ENCODE data around the gene RARB.
A peak's percentile ranks its signal among the peaks of the same experiment; 100 is the strongest.

Gene RARB

DNA sequence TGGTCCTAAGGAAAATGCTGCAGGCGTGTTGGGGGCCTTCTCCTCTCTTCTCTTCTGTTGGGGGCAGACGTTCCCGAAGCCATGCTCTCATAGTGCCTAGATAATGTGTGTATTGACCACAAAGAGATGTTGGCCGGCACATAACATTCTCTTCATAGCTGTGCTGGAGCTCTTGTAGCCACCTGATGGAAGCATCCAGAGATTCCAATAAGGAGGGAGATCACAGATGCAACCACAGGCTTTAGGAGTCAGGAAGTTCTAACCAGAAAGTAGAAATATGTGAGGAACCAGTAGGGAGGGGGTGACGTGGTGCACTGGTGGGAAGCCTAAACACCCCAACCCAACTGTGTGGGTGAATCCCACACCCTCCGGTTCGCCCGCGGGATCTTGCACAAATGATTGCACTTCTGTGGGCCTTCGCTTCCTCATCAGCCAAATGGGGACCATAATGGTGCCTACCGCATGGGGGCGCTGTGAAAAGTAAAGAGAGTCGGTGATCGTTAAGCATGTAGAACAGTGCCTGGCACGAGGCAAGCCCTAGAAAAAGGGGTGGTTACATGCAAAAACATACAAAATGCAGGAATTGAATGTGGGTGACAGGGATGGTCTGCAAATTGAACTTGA is 148.9 kb downstream of the RARB start:
- DNase-seq (ENCODE audit: low read depth, low spot score), result no peak

DNA sequence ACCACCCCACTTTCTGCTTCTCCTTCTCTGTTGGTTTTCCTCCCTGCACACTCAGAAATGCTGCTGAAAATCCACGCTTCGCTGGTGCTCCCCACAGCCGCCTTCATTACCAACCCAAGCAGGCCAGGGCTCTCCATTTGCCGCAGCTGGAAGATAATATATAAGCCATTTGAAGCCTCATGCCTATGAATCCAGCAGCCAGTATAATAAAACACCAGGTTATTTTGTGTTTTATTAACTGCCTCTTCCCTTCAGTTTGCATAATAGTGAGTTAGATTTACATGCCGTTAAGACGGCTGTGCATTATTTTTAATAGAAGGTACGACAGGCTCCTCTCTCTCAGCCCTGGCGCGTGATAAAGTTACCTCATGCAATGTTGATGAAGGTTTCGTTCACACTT is 150.0 kb downstream of the RARB start:
- DNase-seq (ENCODE audit: low read depth, low spot score), result no peak

DNA sequence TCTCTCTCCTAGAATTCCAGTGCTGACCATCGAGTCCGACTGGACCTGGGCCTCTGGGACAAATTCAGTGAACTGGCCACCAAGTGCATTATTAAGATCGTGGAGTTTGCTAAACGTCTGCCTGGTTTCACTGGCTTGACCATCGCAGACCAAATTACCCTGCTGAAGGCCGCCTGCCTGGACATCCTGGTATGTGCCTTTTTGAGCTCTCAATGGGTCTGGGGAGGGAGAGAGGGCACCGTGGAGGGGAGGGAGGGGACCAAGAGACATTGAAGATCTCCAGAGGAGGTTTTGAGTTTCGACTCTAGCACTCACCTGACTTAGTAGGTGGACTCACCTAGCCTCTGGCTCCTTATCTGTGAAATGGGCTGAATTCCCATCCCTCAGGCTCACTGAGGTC is 152.5 kb downstream of the RARB start:
- no peak for DNase-seq (ENCODE audit: low read depth, low spot score)

DNA sequence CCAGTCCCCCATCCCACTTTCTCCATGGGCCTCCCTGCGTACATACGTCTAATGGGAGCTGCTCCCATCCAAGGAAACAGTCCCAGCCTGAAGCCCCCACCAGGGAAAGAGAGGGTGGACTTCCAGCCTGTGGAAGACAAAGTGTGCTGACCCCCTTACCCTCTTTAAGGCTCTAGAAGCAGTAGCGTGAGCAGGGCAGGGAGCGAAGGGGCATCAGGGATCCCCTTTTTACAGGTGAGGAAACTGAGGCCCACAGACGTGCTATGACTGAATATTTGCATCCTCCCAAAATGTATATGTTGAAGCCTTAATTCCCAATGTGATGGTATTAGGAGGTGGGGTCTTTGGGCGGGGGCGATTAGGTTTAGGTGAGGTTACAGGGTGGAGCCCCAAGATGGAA is 153.3 kb downstream of the RARB start:
- no peak for DNase-seq (ENCODE audit: low read depth, low spot score)

DNA sequence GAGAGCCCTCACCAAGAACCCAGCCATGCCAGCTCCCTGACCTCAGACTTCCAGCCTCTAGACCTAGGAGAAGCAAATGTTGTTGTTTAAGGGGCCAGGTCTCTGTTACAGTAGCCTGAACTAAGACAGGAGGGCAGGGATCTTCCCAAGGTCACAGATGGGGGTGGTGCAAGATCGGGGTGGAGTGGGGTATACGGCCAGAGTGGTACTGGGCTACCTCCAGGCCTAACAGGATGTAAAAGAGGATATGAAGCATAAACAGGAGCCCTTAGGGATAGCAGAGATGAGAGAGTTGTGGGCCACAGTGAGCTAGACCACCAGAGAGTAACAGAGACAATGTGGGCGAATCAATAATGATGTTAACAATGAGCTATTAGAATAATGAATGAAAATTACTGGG is 153.8 kb downstream of the RARB start:
- DNase-seq (ENCODE audit: low read depth, low spot score), result no peak

DNA sequence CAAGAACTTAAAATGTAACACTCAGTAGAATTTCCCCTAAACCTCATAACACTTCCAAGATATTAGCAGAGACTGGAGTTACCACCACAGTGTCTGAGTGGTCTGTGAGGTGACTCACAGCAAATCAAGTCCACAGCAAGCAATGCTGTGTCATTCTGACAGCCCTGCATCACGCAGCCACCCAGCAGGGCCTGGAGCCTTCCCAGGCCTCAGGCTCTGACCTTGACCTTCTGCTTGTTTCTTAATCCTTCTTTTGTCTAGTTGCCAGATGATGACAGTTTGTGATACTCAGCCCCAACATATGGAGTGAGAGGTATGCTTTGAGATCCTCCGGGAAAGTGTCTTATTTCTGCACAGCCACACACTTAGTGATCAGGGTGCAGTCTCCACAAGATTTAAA is 154.2 kb downstream of the RARB start:
- DNase-seq (ENCODE audit: low read depth, low spot score), result peak; percentile 87

DNA sequence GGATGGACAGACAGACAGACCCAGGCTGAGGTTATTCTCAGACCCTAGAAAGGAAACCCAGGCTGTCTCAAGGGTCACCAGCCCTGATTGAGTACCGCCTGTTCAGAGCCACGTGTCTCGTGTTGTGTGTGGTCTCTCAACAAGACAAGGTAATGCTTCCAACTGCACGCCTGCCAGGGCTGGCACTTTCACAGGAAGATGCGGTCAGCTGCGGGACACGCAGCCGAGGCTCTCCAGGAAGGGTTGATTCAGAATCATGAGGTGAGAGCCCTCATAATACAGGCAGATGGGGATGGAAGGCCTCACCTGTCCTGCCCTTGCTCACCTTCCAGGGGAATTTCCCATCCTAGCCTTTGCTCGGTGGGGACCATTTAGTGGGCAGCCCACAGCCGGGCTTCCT is 155.3 kb downstream of the RARB start:
- DNase-seq (ENCODE audit: low read depth, low spot score), result no peak

DNA sequence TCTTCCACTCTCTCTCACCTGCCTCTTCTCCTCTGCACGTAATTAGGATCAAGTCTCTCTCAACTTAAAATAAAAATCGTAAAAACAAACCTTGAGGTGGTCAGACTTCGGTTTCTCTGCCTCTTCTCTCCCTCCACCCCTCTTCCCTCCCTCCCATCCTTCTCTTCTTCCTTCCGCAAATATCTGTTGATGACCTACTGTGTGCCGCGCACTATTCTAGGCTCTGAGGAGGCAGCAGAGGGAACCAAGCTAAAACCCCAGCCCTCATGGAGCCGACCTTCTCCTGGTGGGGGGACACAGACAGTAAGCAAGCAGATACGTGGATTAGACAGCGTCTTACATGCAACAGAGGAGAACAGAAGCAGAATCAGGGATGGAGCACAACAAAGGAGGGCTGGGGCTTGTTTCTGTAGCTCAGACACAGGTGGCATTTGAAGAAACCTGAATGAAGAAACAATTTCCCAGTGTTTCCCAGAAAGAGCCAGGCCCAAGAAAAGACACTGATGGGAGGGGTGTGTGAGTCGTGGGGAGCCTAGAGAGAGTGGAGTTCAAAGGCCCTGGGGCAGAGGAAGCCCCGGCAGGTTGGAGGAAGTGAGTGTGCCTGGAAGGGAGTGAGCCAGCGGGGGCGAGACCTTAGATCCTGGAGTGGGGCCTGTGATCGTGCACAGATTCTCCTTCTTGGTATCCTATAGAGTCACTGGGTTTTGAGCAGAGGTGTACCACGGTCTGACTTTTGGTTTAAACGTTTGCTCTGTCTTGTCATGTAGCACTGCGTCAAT is 156.1 kb downstream of the RARB start:
- DNase-seq (ENCODE audit: low read depth, low spot score), result no peak

DNA sequence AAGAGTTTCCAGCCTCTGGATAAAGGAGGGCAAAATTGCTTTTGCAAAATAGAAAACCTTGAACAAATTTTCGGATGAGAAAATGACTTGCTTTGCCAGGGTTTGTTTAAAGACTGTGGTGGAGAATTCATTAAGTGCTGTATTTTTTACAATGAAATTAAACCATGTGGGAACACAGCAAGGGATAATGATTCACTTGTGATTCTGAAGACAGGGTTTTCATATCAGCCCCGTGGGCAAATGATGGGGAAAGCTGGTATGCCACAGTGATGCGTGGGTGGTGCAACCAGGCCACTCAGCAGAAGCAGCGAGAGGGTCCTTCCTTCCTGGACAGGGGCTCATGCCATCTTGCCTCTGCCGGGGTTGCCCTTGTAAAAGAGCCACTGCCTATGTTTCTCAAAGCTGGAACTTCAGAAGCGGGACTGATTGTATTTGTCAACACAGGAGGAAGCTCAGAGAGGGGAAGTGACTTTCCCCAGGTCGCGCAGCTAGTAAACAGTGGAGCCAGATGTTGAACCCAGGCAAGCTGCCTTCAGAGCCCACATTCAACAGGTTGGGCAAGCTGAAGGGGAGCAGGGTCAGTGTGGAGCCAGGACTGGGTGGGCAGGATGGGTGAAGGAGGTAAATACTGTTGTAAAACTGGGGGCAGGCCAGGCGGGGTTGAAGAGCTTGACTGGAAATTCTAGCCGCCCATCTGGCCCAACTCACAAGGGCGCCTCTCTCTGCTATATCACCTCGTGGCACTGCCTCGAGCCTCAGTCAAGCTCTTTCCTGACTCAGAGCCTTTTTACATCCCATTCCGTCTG is 157.5 kb downstream of the RARB start:
- DNase-seq (ENCODE audit: low read depth, low spot score), result no peak

DNA sequence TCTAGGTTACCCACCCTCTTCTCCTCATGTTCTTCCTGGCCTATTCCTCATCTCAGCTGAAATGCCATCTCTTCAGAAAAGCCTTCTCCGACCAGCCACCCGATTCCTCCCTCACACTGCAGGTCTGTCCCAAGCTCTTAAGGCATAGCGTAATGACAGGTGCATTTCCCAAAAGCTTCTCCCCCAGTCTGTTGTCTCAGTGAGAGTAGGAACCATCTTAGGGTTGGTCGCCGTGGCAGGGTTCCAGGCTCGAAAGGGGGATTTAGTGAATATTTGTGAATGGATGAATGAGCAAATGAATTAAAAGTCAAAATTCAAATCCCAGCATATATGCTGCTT is 158.1 kb downstream of the RARB start:
- no peak for DNase-seq (ENCODE audit: low read depth, low spot score)

DNA sequence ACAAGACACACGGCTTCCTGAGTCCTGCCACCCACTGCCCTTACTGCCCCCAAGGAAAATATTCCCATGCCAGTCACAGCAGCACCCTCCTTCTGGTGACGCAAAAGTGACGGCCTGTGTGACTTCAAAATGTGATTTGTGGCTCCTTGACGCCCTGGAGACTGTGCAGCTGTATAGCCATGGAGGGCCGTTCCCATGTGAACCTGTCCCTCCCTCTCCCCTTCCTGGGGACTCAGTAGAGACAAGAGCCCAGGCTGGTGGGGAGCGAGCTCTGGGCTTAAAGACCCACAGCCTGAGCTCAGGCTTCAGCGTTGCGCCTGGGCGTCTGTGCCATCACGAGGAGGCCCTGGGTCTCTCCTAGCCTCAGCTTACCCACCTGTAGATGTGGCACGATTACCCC is 158.5 kb downstream of the RARB start:
- DNase-seq (ENCODE audit: low read depth, low spot score), result no peak

DNA sequence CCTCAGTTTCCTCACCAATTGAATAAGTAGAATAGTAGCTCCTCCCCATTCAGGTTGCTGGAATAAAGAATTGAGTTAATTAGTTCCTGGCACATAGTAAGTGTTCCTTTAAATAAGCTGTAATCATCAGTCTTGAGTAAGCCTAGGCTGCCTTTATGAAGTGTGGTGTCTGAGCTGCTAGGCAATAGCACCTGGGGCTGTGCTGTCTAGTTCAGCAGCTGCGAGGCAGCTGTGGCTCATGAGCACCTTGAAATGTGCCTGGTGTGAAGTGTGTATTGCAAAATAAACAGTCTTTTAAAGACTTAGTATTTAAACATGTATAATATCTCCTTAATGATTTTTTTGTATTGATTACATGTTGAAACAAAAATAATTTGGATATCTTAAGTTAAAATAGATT is 159.0 kb downstream of the RARB start:
- DNase-seq (ENCODE audit: low read depth, low spot score), result no peak

DNA sequence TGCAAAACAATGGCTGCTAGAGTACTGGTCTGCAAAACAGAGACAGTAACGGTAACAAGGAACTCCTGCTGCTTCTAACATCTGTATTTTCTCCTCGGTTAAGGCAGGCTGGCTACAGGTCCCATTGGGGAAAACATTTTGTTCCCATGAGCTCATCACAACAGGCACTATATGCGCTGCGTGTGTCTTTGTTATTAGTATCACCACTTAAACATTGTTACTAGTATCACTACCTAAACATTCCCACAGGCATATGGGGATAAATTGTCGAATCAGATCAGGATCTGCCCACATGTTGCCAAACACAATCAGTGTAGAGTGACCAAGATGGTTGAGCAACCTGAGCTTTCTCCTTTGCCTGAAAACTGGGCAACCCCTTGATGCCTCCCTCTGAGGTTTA is 159.5 kb downstream of the RARB start:
- peak; percentile 90 for DNase-seq (ENCODE audit: low read depth, low spot score)

DNA sequence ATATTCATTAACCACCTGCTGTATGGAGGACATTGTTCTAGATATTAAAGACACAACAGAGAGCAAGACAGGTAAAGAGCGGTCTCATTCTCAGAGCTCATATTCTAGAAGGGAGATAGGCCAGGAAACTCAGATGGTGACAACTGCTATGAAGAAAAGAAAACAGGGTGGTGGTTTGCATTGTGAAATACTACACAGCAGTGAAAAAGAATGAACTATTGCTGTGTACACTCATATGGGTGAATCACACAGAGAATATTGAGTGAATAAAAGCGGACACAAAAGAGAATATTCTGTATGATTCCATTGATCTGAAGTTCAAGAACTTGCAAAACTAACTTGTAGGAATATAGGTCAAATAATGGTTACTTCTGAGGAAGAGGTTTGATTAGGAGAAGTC is 159.9 kb downstream of the RARB start:
- no peak for DNase-seq (ENCODE audit: low read depth, low spot score)

DNA sequence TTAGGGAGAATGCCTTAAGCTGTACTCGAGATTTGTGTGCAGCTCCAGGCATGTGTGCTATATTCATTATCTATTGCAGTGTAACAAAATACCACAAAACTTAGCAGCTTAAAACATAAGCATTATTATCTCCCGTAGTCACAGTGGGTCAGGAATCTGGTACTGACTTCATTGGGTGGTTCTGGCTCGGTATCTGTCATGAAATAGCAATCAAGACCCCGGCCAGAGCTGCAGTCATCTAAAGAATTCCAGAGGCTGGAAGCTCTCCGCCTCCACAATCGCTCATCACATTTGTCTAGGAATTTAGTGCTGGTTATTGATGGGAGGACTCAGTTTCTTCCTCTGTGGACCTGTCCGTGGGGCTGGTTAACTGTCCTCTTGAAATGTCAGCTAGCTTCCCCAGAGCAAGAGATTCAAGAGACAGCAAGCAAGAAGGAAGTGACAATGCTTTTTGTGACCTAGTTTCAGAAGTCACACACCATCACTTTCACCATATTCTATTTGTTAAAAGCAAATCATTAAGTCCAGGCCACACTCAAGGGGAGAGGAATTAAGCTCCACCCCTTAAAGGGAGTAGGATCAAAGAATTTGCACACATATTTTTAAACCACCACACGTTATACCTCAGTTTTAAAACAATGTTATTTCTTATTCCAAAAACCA is 160.5 kb downstream of the RARB start:
- DNase-seq (ENCODE audit: low read depth, low spot score), result no peak

DNA sequence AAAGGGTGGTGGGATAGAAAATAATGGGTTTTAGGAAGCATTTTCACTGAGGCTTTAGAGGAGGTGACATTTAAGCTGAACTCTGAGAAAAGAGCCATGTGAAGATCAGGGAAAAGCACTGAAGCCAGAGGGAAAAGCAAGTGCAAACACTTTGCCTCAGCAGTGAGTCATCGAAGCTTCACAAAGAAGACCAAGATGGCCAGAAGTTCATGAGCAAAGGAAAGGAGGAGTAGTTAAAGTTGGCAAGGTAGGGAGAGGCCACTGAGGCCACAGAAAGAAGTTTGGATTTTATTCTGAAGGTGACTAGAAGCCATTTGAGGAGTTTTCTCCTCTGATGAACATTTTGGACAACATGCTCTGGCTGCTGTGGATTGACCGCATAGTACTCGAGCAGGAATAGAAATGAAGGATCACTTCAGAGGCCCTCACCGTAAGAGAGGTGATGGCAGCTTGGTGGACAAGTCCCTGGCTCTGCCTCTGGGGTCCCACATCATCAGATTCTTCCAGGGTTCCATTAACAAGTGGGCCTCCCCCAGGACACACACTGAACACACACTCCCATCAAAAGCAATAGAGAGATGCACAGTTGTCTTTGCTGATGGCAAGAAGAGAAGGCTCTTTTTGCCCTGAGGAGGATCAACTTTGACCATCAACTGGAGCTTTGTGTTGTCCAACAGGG is 161.2 kb downstream of the RARB start:
- no peak for DNase-seq (ENCODE audit: low read depth, low spot score)

DNA sequence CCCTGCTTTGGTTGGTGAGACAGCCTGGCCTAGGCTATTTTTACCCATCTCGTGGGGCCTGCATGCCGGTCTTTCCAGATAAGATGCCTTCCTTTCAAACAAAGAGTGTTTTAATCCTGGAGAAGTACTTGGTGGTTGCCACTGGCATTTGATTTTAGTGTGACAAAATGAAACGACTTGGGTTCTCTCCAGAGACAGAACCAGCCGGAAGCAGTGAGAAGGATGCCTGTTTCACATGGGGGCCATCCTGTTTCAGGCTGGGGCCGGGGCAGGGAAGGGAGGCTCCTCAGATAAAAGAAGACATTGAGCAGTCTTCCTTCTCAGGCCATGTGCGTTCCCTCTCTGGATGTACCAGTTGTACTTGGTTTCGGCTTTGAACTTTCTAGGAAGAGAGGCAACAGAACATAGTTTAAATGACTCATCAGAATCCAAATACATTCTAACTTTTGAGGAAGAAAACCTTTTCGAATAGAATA is 161.8 kb downstream of the RARB start:
- DNase-seq (ENCODE audit: low read depth, low spot score), result no peak

DNA sequence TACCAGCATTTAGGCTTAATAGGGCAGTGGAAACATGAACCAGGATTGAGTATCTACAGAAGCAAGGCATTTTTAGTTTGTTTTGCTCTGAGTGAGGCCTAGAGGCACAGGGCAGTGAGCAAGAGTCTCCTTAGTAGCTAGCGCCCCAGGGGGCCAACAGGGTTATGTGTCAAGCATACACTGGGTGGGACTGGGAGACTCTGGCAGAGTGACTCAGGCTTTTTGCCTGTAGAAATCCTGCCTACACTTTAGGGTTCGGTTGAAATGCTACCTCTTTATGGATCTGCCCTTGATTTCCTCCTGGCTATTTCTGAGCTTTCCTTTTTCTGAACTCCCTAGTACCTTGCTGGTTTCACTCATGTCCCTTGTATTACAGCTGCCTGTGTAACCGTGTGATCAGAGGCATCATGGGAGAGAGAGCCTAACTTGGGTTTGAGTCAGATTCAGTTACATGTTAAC is 164.5 kb downstream of the RARB start:
- DNase-seq (ENCODE audit: low read depth, low spot score), result peak; percentile 68

DNA sequence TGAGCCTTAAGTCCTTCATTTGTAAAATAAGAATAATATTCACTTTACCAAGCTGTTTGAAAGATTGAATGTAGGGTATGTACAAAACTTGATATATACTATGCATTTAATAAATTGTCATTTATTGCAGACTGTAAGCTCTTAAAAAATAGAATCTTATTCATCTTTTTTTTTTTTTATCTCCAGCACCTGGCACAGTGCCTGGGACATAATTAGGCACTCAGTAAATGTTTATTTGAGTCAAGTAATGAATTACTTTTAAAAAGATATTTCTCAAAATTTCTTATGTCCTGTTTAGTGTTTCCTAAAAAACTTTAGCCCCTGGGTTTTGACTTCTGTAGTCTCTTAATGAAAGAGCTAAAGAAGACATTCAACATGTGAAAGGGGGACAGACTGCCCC is 164.9 kb downstream of the RARB start:
- DNase-seq (ENCODE audit: low read depth, low spot score), result no peak

DNA sequence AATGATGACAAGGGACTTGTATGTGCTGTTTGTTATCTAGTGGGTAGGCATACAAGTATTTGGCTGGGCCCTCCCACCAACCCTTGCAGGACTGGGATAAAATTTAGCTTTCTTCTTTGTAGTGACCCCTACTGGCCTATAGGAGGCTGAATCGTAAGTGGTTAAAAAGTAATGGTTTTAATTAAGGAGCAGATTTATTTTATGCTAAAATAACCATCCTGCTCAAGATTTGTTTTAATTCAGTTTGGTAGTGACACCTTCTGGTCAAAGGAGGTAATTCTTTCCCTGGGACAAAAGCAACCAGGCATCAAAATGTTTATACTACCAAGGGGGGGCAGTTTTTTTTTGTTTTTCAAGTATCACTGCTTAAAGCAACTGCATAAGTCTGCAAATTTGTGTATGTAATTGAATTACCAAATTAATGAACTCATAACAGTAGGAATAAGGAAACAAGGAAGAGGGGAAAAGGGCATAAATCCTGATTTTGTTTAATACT is 166.0 kb downstream of the RARB start:
- DNase-seq (ENCODE audit: low read depth, low spot score), result peak; percentile 75

DNA sequence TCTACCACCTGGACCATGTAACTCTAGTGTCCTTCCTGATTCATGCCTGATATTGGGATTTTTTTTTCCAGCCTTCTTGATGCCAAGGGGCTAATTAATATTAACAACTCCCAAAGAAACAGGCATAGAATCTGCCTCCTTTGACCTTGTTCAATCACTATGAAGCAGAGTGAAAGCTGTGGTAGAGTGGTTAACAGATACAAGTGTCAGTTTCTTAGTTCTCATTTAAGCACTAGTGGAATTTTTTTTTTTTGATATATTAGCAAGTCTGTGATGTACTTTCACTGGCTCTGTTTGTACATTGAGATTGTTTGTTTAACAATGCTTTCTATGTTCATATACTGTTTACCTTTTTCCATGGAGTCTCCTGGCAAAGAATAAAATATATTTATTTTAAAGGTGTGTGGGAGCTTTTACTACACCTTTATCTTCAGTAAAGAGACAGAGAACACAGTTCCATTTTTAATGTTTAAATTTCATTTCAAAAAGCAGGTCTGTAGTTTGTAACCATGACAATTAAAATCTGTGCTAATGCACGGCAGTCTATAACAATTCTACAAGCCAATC is 169.6 kb downstream of the RARB start:
- DNase-seq (ENCODE audit: low read depth, low spot score), result no peak
